ENCODE results near the gene AK1. TPM values are rescaled to one million over a fixed set of nuclear protein-coding genes. Genes with fewer than 3 reads are reported as not detected.

AK1 gene
- total RNA-seq, 1 experiment from 2014 or later: 31.6 TPM

DNA sequence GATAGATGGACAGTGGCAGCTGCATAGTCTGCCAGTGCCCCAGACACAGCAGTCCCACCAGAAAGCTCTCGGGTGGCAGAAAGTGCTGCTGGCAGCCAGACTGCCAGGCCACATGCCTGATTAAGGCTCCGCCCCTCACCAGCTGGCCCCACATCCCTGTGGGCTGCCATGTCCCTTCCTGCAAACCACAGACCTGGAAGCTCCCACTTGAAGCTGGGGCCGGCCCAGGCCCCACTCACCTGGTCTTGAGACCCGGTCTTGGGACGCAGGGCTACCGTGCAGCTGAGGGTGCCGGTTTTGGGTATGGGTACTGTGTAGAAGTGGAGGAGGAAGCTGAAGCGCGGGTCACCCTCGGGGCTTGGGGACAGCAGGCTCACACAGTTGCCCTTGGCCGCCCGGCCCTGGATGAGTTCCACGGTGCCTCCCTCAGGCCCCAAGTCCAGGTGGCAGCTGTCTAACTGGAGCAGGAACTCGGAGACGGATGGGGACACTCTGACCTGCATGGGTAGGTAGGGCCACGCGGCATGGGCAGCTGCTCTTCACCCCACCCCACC lies 59.5 kb downstream of the AK1 start:
- Histone ChIP-seq H3K27me3 (ENCODE audit: insufficient read depth, low read length) (no peaks in the 10 kb centered on the region), H3K56ac (ENCODE audit: insufficient read length, low read depth, low read length) (no peak overlapping the region), H3K4ac (ENCODE audit: low read depth, low read length) (no peak overlapping the region), H2AK5ac (ENCODE audit: insufficient read length, low read length) (no peak overlapping the region), H3K23ac (ENCODE audit: insufficient read length, low read depth, low read length) (no peak overlapping the region), H4K91ac (ENCODE audit: insufficient read length, low read depth, low read length) (no peak overlapping the region), H3T11ph (ENCODE audit: low read length) (no peak overlapping the region), H3K4me1 (ENCODE audit: insufficient read depth, low read length) (no peaks in the 10 kb centered on the region), H4K20me1 (ENCODE audit: control insufficient read depth, insufficient read depth, insufficient read length) (no peaks in the 10 kb centered on the region), H2BK120ac (ENCODE audit: low read depth, low read length, poor library complexity, severe bottlenecking) (no peak overlapping the region), H2AFZ (ENCODE audit: low read length) (no peak overlapping the region), H4K8ac (replicated peaks; ENCODE audit: insufficient read length, low read depth, low read length) (no peak overlapping the region), H3K14ac (ENCODE audit: insufficient read depth, low read length) (no peak overlapping the region), H4K5ac (ENCODE audit: insufficient read length, low read depth, low read length) (no peak overlapping the region), H3K27ac (ENCODE audit: insufficient read length, low read depth, low read length) (no peak overlapping the region), H3K9me3 (ENCODE audit: control insufficient read depth, low read depth, low read length) (no peaks in the 10 kb centered on the region), H2BK12ac (ENCODE audit: insufficient read length, low read depth, low read length) (no peak overlapping the region), H3K4me2 (ENCODE audit: insufficient read depth, insufficient read length, low read length) (no peak overlapping the region), H3K9ac (ENCODE audit: extremely low read depth, insufficient read length, low read length) (no peak overlapping the region), H2BK20ac (ENCODE audit: low read depth, low read length, poor library complexity, severe bottlenecking) (no peak overlapping the region), H3K23me2 (ENCODE audit: insufficient read length, low read depth, low read length, poor library complexity, severe bottlenecking) (no peaks in the 10 kb centered on the region), H3K79me1 (ENCODE audit: insufficient read depth, low read depth, low read length, poor library complexity, severe bottlenecking) (no peaks in the 10 kb centered on the region), H3K18ac (ENCODE audit: insufficient read length, low read depth, low read length) (no peak overlapping the region), H3K79me2 (ENCODE audit: insufficient read depth, low read length) (no peaks in the 10 kb centered on the region), H2BK15ac (ENCODE audit: low read depth, low read length) (no peak overlapping the region), H2BK5ac (ENCODE audit: insufficient read length, low read length) (no peak overlapping the region)
- TF ChIP-seq, protein P1, sequence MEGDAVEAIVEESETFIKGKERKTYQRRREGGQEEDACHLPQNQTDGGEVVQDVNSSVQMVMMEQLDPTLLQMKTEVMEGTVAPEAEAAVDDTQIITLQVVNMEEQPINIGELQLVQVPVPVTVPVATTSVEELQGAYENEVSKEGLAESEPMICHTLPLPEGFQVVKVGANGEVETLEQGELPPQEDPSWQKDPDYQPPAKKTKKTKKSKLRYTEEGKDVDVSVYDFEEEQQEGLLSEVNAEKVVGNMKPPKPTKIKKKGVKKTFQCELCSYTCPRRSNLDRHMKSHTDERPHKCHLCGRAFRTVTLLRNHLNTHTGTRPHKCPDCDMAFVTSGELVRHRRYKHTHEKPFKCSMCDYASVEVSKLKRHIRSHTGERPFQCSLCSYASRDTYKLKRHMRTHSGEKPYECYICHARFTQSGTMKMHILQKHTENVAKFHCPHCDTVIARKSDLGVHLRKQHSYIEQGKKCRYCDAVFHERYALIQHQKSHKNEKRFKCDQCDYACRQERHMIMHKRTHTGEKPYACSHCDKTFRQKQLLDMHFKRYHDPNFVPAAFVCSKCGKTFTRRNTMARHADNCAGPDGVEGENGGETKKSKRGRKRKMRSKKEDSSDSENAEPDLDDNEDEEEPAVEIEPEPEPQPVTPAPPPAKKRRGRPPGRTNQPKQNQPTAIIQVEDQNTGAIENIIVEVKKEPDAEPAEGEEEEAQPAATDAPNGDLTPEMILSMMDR (conservative IDR thresholded peaks at IDR 0.05): no peak
- Mint-ChIP-seq H3K27me3 (ENCODE audit: low read depth) (no peaks in the 10 kb centered on the region), H3K9me3 (no peaks in the 10 kb centered on the region), H3K27ac (no peak overlapping the region), H3K4me3 (no peak overlapping the region), H3K36me3 (ENCODE audit: insufficient read depth in 1 of 3, low read depth in 3 of 3) (peaks cover 0 to 31% (median 24%) of the 10 kb centered on the region in 3 experiments; a peak in 5 of 7 replicates), H3K4me1 (no peaks in the 10 kb centered on the region)
- DNase-seq: no peak
- no CpG with 5 or more reads among the region's 17 CpGs for WGBS (ENCODE audit: extremely low coverage, insufficient read length, low lambda C conversion rate)

Data from H9 (cell line).